HepG2 (cell line): ENCODE results near the gene MIB1. TPM values are rescaled to one million over a fixed set of nuclear protein-coding genes. Genes with fewer than 3 reads are reported as not detected.

Experiments
- ATAC-seq: fragments of 200-7000 bp; cut with Tn5 transposase; 3 replicates; pipeline ENCODE4 v1.9.1; 2020; ENCODE audit warnings: mild to moderate bottlenecking, moderate library complexity
- BruUV-seq: library from RNA; stranded (reverse); fragments of 400-500 nt; replicated peaks from 2 replicates; lab custom pipeline; 2021; lab: Mats Ljungman, UMichigan
- CTCF ChIA-PET: fragments of 300-600 bp; formaldehyde crosslinking; extraction: SDS; loops from one replicate; lab custom pipeline; 2021; ENCODE audit warnings: low total read pairs, inconsistent platforms, low intra/inter-chr PET ratio; lab: Yijun Ruan, JAX
- POLR2A ChIA-PET: fragments of 350-600 bp; sonication (Branson Sonifier 250); formaldehyde crosslinking; loops from one replicate; lab custom pipeline; 2020; ENCODE audit warnings: antibody characterized with exemption, inconsistent platforms; lab: Yijun Ruan, JAX
- DNase-seq: peaks from one replicate; pipeline ENCODE4 v3.0.0-alpha.2; 2015; ENCODE audit warnings: low spot score
- FAIRE-seq: peaks from 3 replicates; lab custom pipeline; 2011; peaks lifted over from hg19 to GRCh38; lab: Jason Lieb, UNC
- H2AFZ ChIP-seq: one replicate; pipeline ENCODE4 v1.6.1; 2011; ENCODE audit warnings: low read length, inconsistent platforms
- H3K27ac ChIP-seq: fragments of 300-600 bp; 3 replicates; pipeline ENCODE4 v1.8.0; 2011; ENCODE audit warnings: mixed run types, mild to moderate bottlenecking, mixed read lengths, low read length, inconsistent platforms; ENCODE audit not compliant: insufficient read depth; ENCODE audit errors: extremely low read length
- H3K27me3 ChIP-seq, 2 experiments: fragments of 200-600 bp in 1 of 2; 2 replicates in 1 of 2; 3 replicates in 1 of 2; pipeline versions ENCODE4 v1.6.0 to v1.8.0; 2011; ENCODE audit warnings: low read length in 2 of 2, mild to moderate bottlenecking in 2 of 2, moderate library complexity in 2 of 2, inconsistent platforms in 1 of 2; ENCODE audit not compliant: insufficient read depth in 2 of 2, control insufficient read depth in 1 of 2
- H3K36me3 ChIP-seq, 2 experiments: fragments of 200-600 bp in 1 of 2; replicated peaks in 1 of 2; 2 replicates in 1 of 2; 3 replicates in 1 of 2; pipeline versions ENCODE4 v1.5.1 to v1.8.0; 2011; ENCODE audit warnings: low read length in 2 of 2, inconsistent platforms in 1 of 2; ENCODE audit not compliant: insufficient read depth in 2 of 2, control insufficient read depth in 1 of 2
- H3K4me1 ChIP-seq: 2 replicates; pipeline ENCODE4 v1.5.1; 2012; ENCODE audit warnings: low read length, inconsistent platforms; ENCODE audit not compliant: insufficient read depth
- H3K4me2 ChIP-seq: 2 replicates; pipeline ENCODE4 v1.6.0; 2011; ENCODE audit warnings: low read depth, low read length, inconsistent platforms
- H3K4me3 ChIP-seq, 3 experiments: fragments of 200-600 bp in 1 of 3; sonication (generic), shearing (Covaris generic) in 1 of 3; replicated peaks in 1 of 3; 2 replicates each; pipeline ENCODE4 v1.5.1; 2011 to 2016; ENCODE audit warnings: low read length in 3 of 3, inconsistent platforms in 2 of 3, low read depth in 2 of 3, mild to moderate bottlenecking in 2 of 3, control low read depth in 1 of 3, mixed read lengths in 1 of 3; ENCODE audit not compliant: insufficient read depth in 1 of 3
- H3K79me2 ChIP-seq: one replicate; pipeline ENCODE4 v1.6.1; 2011; ENCODE audit warnings: low read length, inconsistent platforms; ENCODE audit not compliant: insufficient read depth
- H3K9ac ChIP-seq: 2 replicates; pipeline ENCODE4 v1.6.0; 2011; ENCODE audit warnings: mild to moderate bottlenecking, low read depth, low read length, inconsistent platforms; ENCODE audit not compliant: insufficient read depth
- H3K9me3 ChIP-seq: 2 replicates; pipeline ENCODE4 v1.5.1; 2012; ENCODE audit warnings: mild to moderate bottlenecking, low read length
- H4K20me1 ChIP-seq: 2 replicates; pipeline ENCODE4 v1.6.0; 2011; ENCODE audit warnings: inconsistent platforms, mild to moderate bottlenecking, low read length, moderate library complexity; ENCODE audit not compliant: insufficient read depth
- RBM39 ChIP-seq: fragments of 200-400 bp; formaldehyde crosslinking; IDR thresholded peaks from one replicate; pipeline ENCODE4 v1.6.1; 2018; ENCODE audit warnings: antibody characterized with exemption, mild to moderate bottlenecking, low read depth, low read length; ENCODE audit not compliant: poor library complexity, severe bottlenecking
- SMAD9 ChIP-seq: sonication (generic); formaldehyde crosslinking; IDR thresholded peaks from 2 replicates; pipeline ENCODE4 v1.5.1; 2020; ENCODE audit warnings: mild to moderate bottlenecking, missing genetic modification reagents
- TGIF2 ChIP-seq: IDR thresholded peaks from 2 replicates; pipeline ENCODE4 v1.6.1; 2016; ENCODE audit warnings: control low read depth, missing compliant biosample characterization
- ZNF24 ChIP-seq: fragments of 450-650 bp; IDR thresholded peaks from 2 replicates; pipeline ENCODE4 v1.6.1; 2017; ENCODE audit warnings: antibody characterized with exemption, mild to moderate bottlenecking
- ZNF792 ChIP-seq: IDR thresholded peaks from 2 replicates; pipeline ENCODE4 v1.6.1; 2016
- ZNF816 ChIP-seq: sonication (generic); formaldehyde crosslinking; IDR thresholded peaks from 2 replicates; pipeline ENCODE4 v1.8.0; 2022; ENCODE audit warnings: missing genetic modification reagents, mild to moderate bottlenecking, borderline replicate concordance
- ZNF850 ChIP-seq: sonication (generic); formaldehyde crosslinking; conservative IDR thresholded peaks from 2 replicates; pipeline ENCODE4 v1.9.0; 2021; ENCODE audit warnings: mild to moderate bottlenecking, missing genetic modification reagents
- WGBS: methylation state at CpG from one replicate; pipeline ENCODE4 v1.1.6; 2017; ENCODE audit warnings: low lambda C conversion rate; 5-methylcytosine and 5-hydroxymethylcytosine counted together
- in situ Hi-C: cut with HindIII; loops from 2 replicates; pipeline ENCODE4 v1.10.0; 2017; ENCODE audit warnings: low pct_unique_long_range_greater_than_20kb; ENCODE audit not compliant: extremely low pct_ligation_motif_present
- intact Hi-C: fragments of 100-400 bp; cut with micrococcal nuclease; formaldehyde crosslinking; loops from one replicate; pipeline ENCODE4 v1.10.0; 2022; ENCODE audit not compliant: unreplicated experiment
- polyA plus RNA-seq, 8 experiments: library from polyadenylated mRNA; depleted of rRNA in 3 of 8; stranded (reverse) in 7 of 8; unstranded in 1 of 8; fragments of >200 nt; fragmentation: Illumina TruSeq in 4 of 8; extraction: Trizol in 4 of 8; gene quantifications; 2 replicates each; pipeline versions ENCODE4 v1.2.1 to v1.2.3, GENCODE V29; 2011 to 2016; ENCODE audit warnings: low read depth in 4 of 8, missing spikeins in 1 of 8, mixed read lengths in 1 of 8; ENCODE audit not compliant: insufficient read depth in 1 of 8
- total RNA-seq, 5 experiments: library from RNA; depleted of rRNA; stranded (reverse); fragments of >200 nt; fragmentation: Illumina TruSeq; extraction: Trizol; gene quantifications; 2 replicates each; pipeline ENCODE4 v1.2.3, GENCODE V29; 2016; ENCODE audit warnings: low read depth in 1 of 5
- TF ChIP-seq, protein P1 (sequence below): sonication (generic); formaldehyde crosslinking; IDR thresholded peaks from 2 replicates; pipeline ENCODE4 v1.4.0; 2020; ENCODE audit warnings: mild to moderate bottlenecking, missing genetic modification reagents
- TF ChIP-seq, protein P2 (sequence below): sonication (generic); formaldehyde crosslinking; IDR thresholded peaks from 2 replicates; pipeline ENCODE4 v1.5.0; 2020; ENCODE audit warnings: missing genetic modification reagents, mild to moderate bottlenecking, borderline replicate concordance

MIB1 gene
- total and polyA plus RNA-seq, 2 of the 13 experiments (the other 11 are each of a cell fraction or from before 2014, with no cell fraction given): 12.0 to 47.0 TPM

DNA sequence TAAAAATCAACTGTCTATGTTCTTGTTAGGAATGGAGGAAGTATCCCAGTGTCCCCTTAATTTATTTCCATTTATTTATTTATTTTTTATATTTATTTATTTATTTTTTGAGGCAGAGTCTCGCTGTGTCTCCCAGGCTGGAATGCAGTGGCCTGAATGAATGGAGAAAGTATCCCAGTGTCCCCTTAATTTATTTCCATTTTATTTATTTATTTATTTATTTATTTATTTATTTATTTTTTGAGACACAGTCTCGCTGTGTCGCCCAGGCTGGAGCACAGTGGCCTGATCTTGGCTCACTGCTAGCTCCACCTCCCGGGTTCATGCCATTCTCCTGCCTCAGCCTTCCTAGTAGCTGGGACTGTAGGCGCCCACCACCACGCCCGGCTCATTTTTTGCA, 34.1 kb downstream of the MIB1 start:
- H2AFZ ChIP-seq: no peak overlapping the region
- in situ Hi-C loops: no loop called here
- no peaks in the 10 kb centered on the region for H3K27me3 ChIP-seq
- ChIA-PET POLR2A (no interaction called here), CTCF (no interaction called here)
- DNase-seq (no peak), FAIRE-seq (no peak), ATAC-seq (no peak)
- H3K36me3 ChIP-seq: peaks cover 7 to 42% of the 10 kb centered on the region in 2 experiments; a peak in 4 of 5 replicates
- TF ChIP-seq ZNF24: no peak
- no peaks in the 10 kb centered on the region for H4K20me1 ChIP-seq
- H3K4me3 ChIP-seq: no peak overlapping the region
- no peak overlapping the region for H3K9ac ChIP-seq
- BruUV-seq: no TSS peak
- H3K27ac ChIP-seq: no peak overlapping the region
- intact Hi-C loops: no loop called here
- 98% methylated on average over 7 of the region's 7 CpGs for WGBS
- H3K4me2 ChIP-seq: no peak overlapping the region
- no peaks in the 10 kb centered on the region for H3K9me3 ChIP-seq
- H3K4me1 ChIP-seq: no peaks in the 10 kb centered on the region
- H3K79me2 ChIP-seq: no peaks in the 10 kb centered on the region

DNA sequence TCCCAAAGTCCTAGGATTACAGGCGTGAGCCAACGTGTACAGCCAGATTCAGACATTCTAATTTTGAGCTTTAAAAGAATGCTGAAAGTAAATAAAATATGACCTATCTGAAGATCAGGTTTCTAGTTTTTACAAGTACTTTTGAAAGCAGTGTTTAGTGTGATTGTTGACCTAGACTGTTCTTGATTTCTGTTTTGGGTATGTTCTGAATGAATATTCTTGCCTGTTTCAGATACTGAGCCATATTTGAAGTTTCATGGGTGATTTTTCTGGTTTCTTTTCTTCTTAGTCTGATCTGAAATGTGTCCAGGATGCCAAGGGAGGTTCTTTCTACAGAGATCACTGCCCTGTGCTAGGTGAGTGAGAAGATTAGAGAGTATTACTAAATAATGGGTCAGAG, 37.2 kb downstream of the MIB1 start:
- Histone ChIP-seq H3K4me2 (no peak overlapping the region), H4K20me1 (no peaks in the 10 kb centered on the region), H3K27me3 (no peaks in the 10 kb centered on the region), H3K9ac (no peak overlapping the region), H3K4me3 (no peak overlapping the region), H3K4me1 (no peaks in the 10 kb centered on the region), H3K9me3 (no peaks in the 10 kb centered on the region), H3K36me3 (peaks cover 4 to 47% of the 10 kb centered on the region in 2 experiments), H3K27ac (no peak overlapping the region), H3K79me2 (no peaks in the 10 kb centered on the region), H2AFZ (no peak overlapping the region)
- CTCF ChIA-PET: no interaction called here
- ATAC-seq: no peak
- FAIRE-seq: no peak
- DNase-seq: no peak
- POLR2A ChIA-PET: no interaction called here
- 88% methylated on average over 2 of the region's 2 CpGs for WGBS
- intact Hi-C loops (no loop called here), in situ Hi-C loops (no loop called here)
- BruUV-seq: no TSS peak
- no peak for TF ChIP-seq SMAD9 (CRISPR knock-in tag)
- TF ChIP-seq ZNF850 (CRISPR knock-in tag): no peak
- TF ChIP-seq ZNF816 (CRISPR knock-in tag): no peak
- TF ChIP-seq TGIF2 (CRISPR knock-in tag): no peak
- no peak for TF ChIP-seq RBM39
- no peak for TF ChIP-seq ZNF792
- TF ChIP-seq, protein P1, sequence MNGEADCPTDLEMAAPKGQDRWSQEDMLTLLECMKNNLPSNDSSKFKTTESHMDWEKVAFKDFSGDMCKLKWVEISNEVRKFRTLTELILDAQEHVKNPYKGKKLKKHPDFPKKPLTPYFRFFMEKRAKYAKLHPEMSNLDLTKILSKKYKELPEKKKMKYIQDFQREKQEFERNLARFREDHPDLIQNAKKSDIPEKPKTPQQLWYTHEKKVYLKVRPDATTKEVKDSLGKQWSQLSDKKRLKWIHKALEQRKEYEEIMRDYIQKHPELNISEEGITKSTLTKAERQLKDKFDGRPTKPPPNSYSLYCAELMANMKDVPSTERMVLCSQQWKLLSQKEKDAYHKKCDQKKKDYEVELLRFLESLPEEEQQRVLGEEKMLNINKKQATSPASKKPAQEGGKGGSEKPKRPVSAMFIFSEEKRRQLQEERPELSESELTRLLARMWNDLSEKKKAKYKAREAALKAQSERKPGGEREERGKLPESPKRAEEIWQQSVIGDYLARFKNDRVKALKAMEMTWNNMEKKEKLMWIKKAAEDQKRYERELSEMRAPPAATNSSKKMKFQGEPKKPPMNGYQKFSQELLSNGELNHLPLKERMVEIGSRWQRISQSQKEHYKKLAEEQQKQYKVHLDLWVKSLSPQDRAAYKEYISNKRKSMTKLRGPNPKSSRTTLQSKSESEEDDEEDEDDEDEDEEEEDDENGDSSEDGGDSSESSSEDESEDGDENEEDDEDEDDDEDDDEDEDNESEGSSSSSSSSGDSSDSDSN (CRISPR knock-in tag): no peak
- TF ChIP-seq, protein P2, sequence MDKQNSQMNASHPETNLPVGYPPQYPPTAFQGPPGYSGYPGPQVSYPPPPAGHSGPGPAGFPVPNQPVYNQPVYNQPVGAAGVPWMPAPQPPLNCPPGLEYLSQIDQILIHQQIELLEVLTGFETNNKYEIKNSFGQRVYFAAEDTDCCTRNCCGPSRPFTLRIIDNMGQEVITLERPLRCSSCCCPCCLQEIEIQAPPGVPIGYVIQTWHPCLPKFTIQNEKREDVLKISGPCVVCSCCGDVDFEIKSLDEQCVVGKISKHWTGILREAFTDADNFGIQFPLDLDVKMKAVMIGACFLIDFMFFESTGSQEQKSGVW (CRISPR knock-in tag): no peak
